Iris pigment epithelial cell (primary cell): ENCODE results near the gene SIAH2.

Experiments
- DNase-seq: peaks from one replicate; pipeline ENCODE4 v3.0.0-alpha.2; 2011; ENCODE audit warnings: low read depth

SIAH2 gene

DNA sequence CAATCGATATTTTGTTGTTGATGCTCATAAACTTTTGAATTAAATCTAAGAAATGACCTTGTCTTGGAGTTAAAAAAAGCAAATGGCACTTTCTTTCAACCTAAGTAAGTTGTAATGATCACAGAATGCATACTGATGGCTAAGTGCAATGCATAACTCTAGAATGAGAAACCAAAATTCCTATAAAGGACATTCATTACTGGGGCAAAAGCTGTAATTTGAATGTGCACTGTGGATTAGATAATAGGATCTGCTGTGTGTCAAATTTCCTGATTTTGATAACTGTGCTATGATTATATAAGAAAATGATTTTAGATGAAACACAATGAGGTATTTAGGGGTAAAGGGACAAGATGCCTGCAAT is 14.3 kb downstream of the SIAH2 start:
- DNase-seq, result no peak

DNA sequence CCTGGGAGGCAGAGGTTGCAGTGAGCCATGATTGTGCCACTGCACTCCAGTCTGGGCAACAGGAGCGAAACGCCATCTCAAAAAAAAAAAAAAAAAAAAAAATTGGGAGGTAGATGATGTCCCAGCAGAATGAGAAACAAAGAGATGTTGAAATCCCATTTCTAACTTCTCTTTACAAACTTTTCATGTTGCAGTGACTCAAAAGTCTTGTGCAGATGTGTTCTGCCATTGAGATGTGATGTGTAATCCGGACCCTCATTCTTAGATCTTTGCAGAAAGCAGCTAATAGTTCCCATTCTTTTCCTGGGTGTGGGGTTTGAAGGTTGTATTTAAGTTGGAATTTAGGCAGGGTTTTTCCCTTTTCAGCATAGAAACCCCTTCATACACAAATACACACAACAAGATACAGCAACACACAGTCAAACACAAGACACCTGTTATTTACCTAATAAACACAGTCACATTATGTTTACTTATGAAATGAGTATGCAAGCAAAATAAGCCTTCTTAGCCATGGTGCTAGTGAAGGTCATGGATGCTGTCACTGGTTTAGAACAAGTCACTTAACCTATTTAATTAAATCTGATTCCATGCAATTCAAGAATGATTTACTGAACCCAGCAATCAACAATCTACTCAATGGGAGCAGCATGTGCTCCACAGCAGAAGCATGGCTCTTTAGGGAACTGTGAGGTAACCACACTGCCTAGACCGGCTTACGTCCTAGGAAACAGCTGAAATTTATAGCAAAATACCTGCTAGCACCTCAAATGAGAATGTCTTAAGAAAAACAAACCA is 14.9 kb downstream of the SIAH2 start:
- peak; percentile 57 for DNase-seq

DNA sequence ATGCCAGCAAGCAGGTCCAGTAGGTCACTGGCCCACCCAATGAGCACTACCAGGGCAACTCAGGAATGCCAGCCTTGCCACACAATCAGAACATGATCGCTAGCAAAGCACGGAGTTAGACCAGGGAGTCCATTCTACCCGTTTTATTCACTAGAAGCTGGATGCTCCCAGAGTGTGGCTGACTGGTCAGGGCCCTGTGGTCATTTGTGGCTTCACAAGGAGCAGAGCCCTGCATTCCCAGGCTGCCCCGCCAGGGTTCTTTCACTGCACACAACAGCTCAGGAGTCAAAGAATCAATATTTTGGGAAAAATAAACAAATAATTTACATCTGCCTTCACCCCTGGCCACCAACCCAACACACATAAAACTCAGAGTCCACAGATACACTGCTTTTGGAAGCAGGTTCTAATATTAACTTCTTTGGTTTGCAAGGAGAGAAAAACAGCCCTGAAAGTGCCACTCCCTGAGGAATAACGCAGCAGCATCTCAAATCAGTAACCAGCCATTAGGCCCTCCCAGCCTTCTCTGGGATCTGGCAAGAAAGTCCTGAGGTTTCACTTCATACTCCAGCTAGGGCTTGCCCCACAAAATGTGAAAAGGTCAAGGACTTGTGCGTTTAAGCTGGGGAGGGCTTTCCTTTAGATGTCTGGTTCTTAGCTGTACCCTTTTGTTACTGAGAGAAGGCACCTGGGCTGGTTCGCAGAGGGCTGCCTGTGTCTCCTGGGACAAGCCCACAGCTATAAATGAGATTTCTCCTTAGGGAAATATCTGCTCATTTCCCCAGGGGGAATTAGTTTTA is 16.0 kb downstream of the SIAH2 start:
- no peak for DNase-seq

DNA sequence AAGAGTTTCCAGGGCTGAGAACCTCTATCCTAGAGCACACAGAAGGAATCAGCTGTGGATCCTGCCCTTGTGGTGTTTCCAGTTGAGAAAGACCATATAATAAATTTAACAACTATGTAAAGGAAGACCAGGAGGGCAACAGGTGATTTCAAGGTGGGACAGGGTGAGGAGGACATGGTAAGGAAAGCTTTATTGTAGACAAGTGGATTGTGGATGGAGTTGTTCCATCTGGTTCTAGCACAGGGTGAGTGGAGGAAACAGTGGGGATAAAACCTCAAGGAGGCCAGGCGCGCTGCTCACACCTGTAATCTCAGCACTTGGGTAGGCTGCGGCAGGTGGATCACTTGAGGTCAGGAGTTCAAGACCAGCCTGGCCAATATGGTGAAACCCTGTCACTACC is 17.1 kb downstream of the SIAH2 start:
- DNase-seq, result no peak

DNA sequence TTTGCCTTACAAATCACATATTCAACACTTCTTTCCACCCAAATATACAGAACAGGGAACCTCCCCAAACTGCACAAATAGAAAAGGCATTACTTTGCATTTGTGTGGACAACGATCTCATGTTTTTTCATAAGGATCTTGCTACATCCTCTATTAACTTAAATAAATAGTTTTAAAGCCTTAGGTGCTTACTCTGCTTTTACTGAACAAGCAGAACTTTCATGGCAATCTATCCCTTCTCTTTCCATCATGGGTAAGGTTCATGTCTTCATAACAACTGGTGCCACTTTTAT is 18.1 kb downstream of the SIAH2 start:
- no peak for DNase-seq

DNA sequence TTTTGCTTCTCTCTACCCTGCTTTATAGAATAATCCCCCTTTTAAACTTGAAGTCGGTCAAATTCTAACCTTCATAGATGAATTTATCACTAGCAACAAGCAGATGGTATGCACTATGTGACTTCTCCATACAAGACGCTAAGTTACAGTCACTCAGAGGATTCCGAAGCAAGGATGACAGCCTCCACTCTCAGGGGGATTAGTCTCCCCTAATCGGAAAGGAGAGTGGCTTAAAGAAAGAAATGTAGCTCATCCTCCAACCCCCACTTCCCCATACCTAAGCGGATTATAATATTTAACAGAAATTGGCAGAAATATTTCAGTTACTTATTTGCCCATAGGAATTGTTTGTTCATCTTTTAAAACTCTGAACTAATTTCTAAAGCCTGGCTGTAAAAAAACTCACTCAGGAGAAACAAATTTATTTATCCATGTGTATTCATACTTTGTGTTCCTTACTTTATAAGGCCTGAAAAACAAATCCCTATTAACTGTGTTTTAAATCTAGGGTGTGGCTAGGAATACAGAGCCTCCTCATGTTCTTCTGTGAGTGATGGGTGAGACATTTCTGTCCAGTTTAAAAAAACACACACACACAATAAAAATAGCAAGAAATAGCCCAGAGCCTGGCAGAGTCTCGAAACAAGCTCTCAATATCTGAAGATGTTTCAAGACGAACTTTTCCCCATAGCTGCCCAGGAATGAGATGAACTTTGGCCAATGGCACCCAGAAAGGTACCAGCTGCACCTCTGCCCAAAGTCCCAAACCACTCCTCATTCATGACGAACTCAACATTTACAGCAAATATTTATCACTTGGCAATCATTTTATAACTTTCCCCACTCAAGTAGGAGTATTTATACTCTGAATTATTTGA is 18.7 kb downstream of the SIAH2 start:
- no peak for DNase-seq

DNA sequence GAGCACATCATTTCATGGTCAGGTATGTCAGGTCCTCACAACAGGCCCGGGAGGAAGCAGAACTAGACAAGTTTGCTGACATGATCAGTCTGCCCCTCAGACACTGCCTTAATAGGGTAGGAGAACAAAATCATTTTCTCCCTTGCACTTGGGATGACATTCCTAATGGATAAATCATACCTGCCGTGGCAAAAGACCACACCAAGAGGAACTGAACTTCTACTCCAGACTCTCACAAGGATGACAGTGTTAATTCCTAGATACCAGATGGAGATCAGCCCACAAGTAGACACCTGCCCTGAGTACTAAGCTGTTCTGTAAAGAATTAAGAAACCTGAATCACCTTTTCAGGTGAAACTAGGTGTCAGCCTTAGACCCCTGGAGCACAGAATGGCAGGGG is 19.5 kb downstream of the SIAH2 start:
- peak; percentile 47 for DNase-seq

DNA sequence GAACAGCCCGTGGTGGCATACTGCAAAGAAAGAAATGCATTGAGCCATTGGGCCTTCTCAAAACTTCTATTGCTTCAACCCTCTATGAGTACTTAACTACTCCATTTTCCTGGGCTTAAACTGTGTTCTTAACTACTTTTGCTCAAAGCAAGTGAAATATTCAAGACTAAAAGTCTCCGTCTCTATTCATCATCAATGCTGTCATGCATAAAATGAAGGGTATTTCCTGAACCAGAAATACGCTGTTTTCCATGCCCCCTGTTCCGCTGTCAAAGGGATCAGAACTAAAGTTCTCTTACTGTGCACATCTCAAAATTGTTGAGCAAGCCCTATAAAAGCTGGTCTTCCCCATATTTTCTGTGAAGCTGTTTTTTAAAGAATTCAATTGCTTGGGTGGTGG is 20.3 kb downstream of the SIAH2 start:
- DNase-seq, result no peak

DNA sequence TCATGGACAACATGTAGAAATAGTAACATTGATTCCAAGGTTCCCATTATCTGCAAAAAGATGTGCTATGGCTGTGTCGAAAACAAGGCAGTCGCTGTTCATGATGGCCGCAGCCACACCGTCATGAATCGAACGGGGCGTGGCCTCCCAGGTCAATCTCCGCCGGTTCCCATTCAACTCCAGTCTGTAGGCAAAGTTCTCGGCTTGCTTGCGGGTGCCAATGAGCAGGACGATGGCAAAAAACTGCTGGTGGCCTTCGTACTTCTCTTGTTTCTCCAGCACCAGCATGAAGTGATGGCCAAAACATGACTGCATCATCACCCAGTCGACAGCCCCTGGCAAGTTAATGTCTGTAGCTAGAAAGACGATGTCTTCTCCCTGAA is 20.8 kb downstream of the SIAH2 start:
- DNase-seq, result no peak

DNA sequence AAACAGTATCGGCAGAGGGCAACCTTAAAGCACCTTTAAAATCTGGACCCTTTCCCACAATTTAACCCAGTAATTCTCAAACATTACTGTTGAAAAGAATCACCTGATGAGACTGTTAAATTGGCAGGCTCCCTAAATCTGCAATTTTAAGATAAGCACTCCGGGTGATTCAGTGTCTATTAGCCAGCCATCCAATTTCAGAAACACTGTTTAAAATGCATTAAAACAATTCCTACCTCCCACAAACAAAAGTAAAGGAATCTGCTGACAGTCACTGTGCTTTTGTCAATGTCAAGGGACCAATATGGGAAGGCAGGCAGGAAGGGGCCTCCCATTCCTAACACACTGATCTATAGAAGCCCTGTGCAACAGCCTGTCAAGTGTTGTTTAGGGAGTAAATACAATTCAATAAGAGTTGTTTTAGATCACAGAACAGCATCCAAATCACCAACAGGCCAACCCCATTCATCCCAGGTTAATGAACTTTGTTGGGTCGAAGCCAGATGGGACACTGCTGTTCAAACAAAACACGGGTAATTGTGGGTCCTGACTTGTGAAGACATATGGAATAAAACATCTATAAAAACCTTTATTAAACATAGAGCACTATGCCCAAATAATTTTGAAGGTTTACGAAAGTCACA is 21.4 kb downstream of the SIAH2 start:
- no peak for DNase-seq

DNA sequence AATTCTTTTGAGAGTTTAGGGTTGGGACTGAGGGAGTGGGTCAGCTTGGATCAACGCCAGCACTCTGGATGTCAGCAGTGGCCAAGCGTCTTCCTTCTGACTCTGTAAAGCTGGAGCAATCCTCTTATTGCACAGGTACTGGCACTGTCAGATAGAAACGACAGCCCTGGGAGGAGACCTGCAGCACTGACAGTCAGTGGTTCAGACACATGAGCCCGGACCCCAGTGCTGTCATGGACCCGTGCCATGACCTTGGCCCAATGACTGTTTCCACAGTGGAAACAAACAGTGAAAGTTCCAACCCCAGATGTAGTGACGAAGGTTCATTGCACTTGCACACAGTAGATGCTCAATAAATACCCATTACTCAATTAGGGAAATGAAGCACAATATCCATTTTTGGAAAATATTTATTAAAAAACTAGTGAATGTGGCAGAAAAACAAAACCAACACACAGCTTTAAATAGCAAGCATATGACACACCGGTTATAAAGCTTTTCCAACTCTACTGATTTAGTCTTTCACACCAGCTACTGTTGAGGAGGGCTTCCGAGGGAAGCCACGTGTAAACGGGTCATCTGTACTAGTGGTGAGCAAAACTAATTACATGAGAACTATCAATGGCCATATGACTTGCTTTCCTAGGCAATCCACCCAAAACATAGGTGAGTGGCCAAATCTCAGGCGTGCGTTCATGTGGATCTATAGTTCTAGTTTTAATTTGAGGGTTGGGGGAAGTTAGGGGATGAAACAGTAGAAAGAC is 22.1 kb downstream of the SIAH2 start:
- DNase-seq, result no peak

DNA sequence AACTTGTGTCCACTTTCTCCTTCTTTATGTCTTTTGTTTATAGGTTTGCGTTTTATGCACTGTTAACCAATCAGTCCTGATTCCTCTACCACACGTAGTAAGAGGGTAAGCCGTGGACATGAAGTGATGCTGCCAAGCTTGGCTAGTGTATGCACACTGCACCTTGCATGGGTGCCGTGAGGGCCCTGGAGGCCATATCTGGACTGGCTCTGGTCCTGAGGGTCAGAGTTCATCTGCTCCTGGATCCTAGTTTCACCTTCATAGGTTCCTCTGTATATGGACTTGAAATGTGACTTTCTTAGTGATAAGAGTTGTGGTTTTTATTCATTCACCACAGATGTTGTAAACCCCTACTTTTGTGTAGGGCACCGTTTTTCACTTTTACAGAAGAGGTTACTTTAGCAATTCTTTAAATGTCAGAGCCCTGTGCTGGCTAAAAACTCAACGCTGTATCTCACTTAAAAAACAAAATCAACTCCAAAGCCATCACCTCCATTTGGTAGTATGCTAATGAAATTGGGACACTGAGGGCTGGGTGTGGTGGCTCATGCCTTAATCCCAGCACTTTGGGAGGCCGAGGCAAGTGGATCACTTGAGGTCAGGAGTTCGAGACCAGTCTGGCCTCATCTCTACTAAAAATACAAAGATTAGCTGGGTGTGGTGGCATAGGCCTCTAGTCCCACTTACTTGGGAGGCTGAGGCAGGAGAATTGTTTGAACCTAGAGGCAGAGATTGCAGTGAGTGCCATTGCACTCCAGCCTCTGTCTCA is 22.9 kb downstream of the SIAH2 start:
- no peak for DNase-seq

DNA sequence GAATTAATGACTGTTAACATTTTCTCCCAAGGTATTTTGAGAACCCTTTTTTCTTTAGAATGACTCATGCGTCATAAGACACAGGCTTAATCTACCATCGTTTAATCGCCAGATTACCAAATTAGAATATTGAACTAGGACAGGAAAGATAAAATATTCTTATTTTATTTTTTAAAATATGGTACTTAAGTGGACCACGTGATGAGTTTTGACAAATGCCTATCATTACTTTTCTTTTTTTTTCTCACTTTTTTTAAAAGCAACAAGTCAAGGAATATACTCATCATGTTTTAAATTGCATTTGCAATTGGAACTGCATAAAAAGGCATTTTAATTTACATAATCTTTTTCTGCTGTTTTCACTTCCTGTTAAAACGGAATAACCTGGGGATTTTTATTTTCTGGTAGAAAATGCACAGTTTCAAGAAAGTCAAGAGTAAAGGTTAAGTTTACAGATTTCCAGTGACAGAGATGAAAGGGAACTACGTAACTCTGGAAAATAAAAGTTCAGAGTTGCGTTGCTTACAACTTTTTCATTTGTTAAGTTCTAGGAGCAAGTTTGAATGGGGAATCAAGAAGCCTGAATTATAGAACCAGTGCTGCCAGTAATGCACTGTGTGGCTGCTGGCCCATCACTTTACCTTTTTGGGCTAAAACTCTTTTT is 23.6 kb downstream of the SIAH2 start:
- no peak for DNase-seq

DNA sequence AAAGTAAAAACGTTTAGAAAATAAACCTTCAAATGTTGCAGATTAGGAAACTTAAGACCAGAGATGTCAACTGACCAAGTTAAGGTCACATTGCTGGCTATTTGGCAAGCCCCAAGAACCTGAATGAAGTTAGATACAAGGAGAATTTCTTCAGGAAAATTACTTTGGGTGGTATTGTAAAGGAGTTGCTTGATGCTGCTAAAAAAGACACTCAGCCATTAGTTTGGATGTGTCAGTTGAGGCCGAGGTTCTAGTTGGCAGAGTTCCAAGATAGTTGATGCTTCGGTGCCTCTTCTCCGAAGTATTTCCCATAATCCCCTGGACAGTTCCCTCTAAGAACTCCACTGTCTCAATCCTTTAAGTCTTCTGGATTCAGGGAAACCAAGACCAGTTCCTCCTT is 24.3 kb downstream of the SIAH2 start:
- DNase-seq, result peak; percentile 64

DNA sequence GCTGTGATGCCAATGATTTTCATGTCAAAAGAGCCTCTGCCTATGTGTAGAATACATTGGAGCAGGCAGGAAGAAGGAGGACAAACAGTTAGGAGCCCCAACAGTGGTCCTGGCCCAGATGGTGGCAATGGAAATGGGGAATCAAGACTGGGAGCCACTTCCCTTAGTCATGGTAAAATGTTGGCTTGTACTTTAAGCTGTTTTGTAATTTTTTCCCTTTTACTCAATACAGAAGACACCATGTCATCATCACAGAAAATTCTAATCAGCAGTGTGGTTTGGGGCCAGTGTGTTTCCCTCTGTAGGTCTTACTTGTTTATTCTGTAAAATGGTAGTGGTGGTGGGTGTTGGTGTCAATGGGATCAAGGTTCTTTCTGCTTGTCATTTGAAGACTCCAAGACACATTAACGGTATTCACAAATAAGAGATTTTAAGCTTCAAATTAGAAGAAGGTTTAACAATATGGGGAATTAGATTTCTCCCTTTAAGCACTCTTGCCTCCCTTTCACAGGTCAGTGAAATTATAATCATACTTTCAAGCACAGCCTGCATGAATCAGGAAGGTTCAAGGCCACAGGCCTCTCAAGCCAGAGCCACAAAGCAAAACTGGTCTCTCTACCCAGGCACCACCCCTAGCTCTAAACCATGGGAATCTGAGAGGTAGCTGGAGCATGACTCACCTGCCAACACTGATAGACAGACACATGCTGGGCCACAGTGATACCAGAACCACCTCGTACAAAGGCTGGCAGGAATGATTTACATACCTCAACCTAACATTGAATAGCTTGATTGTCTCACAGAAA is 24.9 kb downstream of the SIAH2 start:
- DNase-seq, result peak; percentile 76

DNA sequence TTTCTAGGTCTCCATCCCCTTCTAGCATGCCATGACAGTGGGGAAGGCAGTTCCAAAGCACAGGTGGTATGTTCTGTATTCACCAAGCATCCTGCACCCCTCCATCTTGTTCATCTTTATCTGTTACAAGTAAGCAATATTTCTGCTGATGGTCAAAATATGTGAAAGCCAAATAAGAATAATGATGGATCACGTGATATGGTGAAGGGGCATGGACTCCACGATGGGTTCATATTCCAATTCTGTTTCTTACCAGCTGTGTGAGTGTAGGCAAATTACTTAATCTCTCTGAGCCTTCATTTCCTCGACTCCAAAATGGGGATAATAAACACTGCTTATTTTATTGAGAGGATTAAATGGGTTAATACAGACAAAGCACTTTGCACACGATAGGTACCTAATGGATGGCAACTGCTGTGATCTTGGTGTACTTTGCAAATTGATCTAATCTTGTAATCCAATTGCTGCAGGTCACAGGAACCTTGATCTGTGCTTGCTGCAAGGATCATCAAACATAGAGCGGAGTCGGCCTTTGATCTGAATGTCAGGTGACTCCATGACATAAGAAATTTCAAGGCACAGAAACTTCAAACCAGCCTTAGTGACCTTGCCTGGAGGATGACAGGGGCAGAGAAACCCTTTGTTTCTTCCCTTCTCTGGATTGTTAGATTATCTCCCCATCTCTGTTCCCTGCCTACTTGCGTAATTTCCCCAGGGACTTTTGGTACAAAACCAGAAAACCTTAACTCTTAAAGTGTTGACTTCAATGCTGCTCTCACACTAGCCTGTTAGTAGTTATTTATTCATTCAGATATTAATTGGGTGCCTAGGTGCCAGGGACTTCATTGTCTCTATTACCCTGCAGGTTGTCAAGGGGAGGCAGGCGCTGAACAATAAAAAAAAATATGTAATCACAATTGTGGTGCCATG is 25.8 kb downstream of the SIAH2 start:
- no peak for DNase-seq

DNA sequence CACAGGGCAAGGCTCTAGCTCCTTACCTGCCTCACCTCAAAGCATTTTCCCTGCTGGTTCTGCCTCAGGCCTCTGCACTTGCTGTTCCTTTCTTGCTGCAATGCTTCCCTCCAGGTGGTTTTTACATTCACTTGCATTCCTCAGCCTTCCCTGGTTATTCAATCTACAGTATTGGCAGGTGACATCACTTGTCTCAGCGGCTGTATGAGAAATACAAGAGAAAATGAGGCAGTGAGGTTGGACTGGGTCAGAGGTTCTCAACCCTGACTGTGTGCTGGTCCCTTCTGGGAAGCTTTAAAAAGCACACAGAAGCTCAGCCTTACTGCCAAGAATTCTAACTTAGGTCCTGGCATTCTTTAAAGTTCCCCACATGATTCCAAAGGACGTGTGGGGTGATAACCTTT is 26.7 kb downstream of the SIAH2 start:
- DNase-seq, result no peak

DNA sequence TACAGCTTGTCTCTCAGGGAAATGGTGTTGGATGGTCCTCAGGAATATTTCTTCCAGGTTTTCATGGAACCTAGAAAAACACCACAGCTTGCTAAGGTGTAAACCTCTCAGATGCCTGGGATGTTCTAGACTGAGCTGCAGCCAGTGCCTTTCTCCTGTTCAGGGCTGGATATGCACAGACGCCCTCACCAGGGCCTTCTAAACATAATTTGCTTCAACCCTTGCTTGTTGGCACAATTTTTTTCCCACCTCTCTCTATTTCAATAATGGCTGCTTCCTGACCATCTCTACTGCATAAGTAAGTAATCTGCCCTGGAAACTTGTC is 28.2 kb downstream of the SIAH2 start:
- DNase-seq, result no peak
